ENCODE measurements around the gene PITX3.
"Not testable (repeated sequence)": the region's sequence is repeated elsewhere in the genome, so short reads cannot be mapped to it uniquely, and the experiment has no call there.

Gene PITX3

GRCh38 chr10:102261842-102262241 is 20.5 kb upstream of the PITX3 start:
- TF ChIP-seq CTCF (IDR thresholded peaks at IDR 0.05; ENCODE audit: low read depth, low read length, missing control alignments), result no peak
- no peak for DNase-seq (ENCODE audit: low read depth)
- no peak overlapping the region for H3K4me3 ChIP-seq (ENCODE audit: low read depth, low read length)

GRCh38 chr10:102261196-102261595 is 19.9 kb upstream of the PITX3 start:
- DNase-seq (ENCODE audit: low read depth), result no peak
- TF ChIP-seq CTCF (IDR thresholded peaks at IDR 0.05; ENCODE audit: low read depth, low read length, missing control alignments), result no peak
- no peak overlapping the region for H3K4me3 ChIP-seq (ENCODE audit: low read depth, low read length)

GRCh38 chr10:102255404-102255803 is 14.1 kb upstream of the PITX3 start:
- no peak overlapping the region for H3K4me3 ChIP-seq (ENCODE audit: low read depth, low read length)
- no peak for DNase-seq (ENCODE audit: low read depth)
- TF ChIP-seq CTCF (IDR thresholded peaks at IDR 0.05; ENCODE audit: low read depth, low read length, missing control alignments), result no peak

GRCh38 chr10:102254426-102254825 is 13.1 kb upstream of the PITX3 start:
- TF ChIP-seq CTCF (IDR thresholded peaks at IDR 0.05; ENCODE audit: low read depth, low read length, missing control alignments), result no peak
- no peak for DNase-seq (ENCODE audit: low read depth)
- H3K4me3 ChIP-seq (ENCODE audit: low read depth, low read length), result no peak overlapping the region

- not testable (repeated sequence) for H3K4me3 ChIP-seq (ENCODE audit: low read depth, low read length); DNase-seq (ENCODE audit: low read depth)
Measured at GRCh38 chr10:102252508-102252907, 11.2 kb upstream of the PITX3 start.

- no peak for DNase-seq (ENCODE audit: low read depth)
- no peak for TF ChIP-seq CTCF (IDR thresholded peaks at IDR 0.05; ENCODE audit: low read depth, low read length, missing control alignments)
- peak overlapping the region; percentile 99; the same call in 1 of the 2 replicates for H3K4me3 ChIP-seq (ENCODE audit: low read depth, low read length)
Measured at GRCh38 chr10:102247734-102248133, 6.4 kb upstream of the PITX3 start.

GRCh38 chr10:102246261-102246660 is 4.9 kb upstream of the PITX3 start:
- no peak for TF ChIP-seq CTCF (IDR thresholded peaks at IDR 0.05; ENCODE audit: low read depth, low read length, missing control alignments)
- no peak for DNase-seq (ENCODE audit: low read depth)
- H3K4me3 ChIP-seq (ENCODE audit: low read depth, low read length), result peak overlapping the region; percentile 99

GRCh38 chr10:102245932-102246251 is 4.6 kb upstream of the PITX3 start:
- H3K4me3 ChIP-seq (ENCODE audit: low read depth, low read length), result peak overlapping the region; percentile 99
- no peak for DNase-seq (ENCODE audit: low read depth)
- no peak for TF ChIP-seq CTCF (IDR thresholded peaks at IDR 0.05; ENCODE audit: low read depth, low read length, missing control alignments)

Measured in GM12864 (cell line).